WTC11 (cell line): Measurements from ENCODE around the gene HAND1. TPM values are rescaled to one million over a fixed set of nuclear protein-coding genes. Genes with fewer than 3 reads are reported as not detected.

Experiments used
- ATAC-seq: fragments of 200-7000 bp; cut with Tn5 transposase; 2 replicates; pipeline ENCODE4 v1.10.0; 2021; ENCODE audit warnings: mild to moderate bottlenecking, moderate library complexity
- CTCF ChIA-PET: fragments of 300-600 bp; sonication (Branson Sonifier 250); formaldehyde crosslinking; loops from one replicate; lab custom pipeline; 2021; ENCODE audit warnings: antibody characterized with exemption; lab: Charles Lee
- POLR2A ChIA-PET: fragments of 350-600 bp; sonication (Branson Sonifier 250); formaldehyde crosslinking; loops from one replicate; lab custom pipeline; 2021; ENCODE audit warnings: antibody characterized with exemption; lab: Charles Lee
- DNase-seq: peaks from one replicate; pipeline ENCODE4 v3.0.0; 2021; ENCODE audit warnings: low spot score
- H3K27ac Mint-ChIP-seq: 2 replicates; pipeline ENCODE4 v1.8.0; 2021; ENCODE audit warnings: mixed read lengths
- H3K27me3 Mint-ChIP-seq: 2 replicates; pipeline ENCODE4 v1.8.0; 2021; ENCODE audit warnings: low read depth, mild to moderate bottlenecking, moderate library complexity, mixed read lengths
- H3K36me3 Mint-ChIP-seq: 2 replicates; pipeline ENCODE4 v1.8.0; 2021; ENCODE audit warnings: mixed read lengths
- H3K4me1 Mint-ChIP-seq: 2 replicates; pipeline ENCODE4 v1.8.0; 2022; ENCODE audit warnings: mixed read lengths
- H3K4me3 Mint-ChIP-seq: 2 replicates; pipeline ENCODE4 v1.8.0; 2021; ENCODE audit warnings: mild to moderate bottlenecking, moderate library complexity, mixed read lengths
- H3K9me3 Mint-ChIP-seq: 2 replicates; pipeline ENCODE4 v1.8.0; 2021; ENCODE audit warnings: mixed read lengths
- AFF4 ChIP-seq: sonication (generic); formaldehyde crosslinking; IDR thresholded peaks from 2 replicates; pipeline ENCODE4 v1.8.1; 2023; ENCODE audit warnings: mild to moderate bottlenecking, missing genetic modification reagents, borderline replicate concordance
- ARID4B ChIP-seq: sonication (generic); formaldehyde crosslinking; IDR thresholded peaks from 2 replicates; pipeline ENCODE4 v1.8.0; 2023; ENCODE audit warnings: missing genetic modification reagents, mild to moderate bottlenecking, borderline replicate concordance
- CTCF ChIP-seq: fragments of 200-600 bp; IDR thresholded peaks from 2 replicates; pipeline ENCODE4 v1.8.0; 2022; ENCODE audit warnings: antibody characterized with exemption
- FOXP1 ChIP-seq: sonication (generic); formaldehyde crosslinking; IDR thresholded peaks from 2 replicates; pipeline ENCODE4 v1.8.0; 2022; ENCODE audit warnings: missing genetic modification reagents, mild to moderate bottlenecking, moderate library complexity, borderline replicate concordance
- GABPB1 ChIP-seq: sonication (generic); formaldehyde crosslinking; IDR thresholded peaks from 2 replicates; pipeline ENCODE4 v1.8.1; 2023; ENCODE audit warnings: mild to moderate bottlenecking, missing genetic modification reagents
- NFYB ChIP-seq: sonication (generic); formaldehyde crosslinking; conservative IDR thresholded peaks from 2 replicates; pipeline ENCODE4 v1.8.0; 2022; ENCODE audit warnings: low read depth, missing genetic modification reagents
- ZNF281 ChIP-seq: sonication (generic); formaldehyde crosslinking; IDR thresholded peaks from 2 replicates; pipeline ENCODE4 v1.8.0; 2023; ENCODE audit warnings: mild to moderate bottlenecking, missing genetic modification reagents
- total RNA-seq: library from RNA; stranded (reverse); gene quantifications from 3 replicates; pipeline ENCODE4 v1.2.3, GENCODE V29; 2021

The HAND1 gene
- total RNA-seq, 1 experiment from 2014 or later: not detected

GRCh38 chr5:154447089-154447725 is 30.8 kb downstream of the HAND1 start (continued):
- TF ChIP-seq ZNF281 (CRISPR knock-in tag) (no peak), NFYB (CRISPR knock-in tag) (no peak), AFF4 (CRISPR knock-in tag) (no peak), GABPB1 (no peak)
- TF ChIP-seq, all 79 proteins: peak for 0

- TF ChIP-seq CTCF (no peak), FOXP1 (peak; percentile 2; the same call in 1 of the 2 replicates), ARID4B (CRISPR knock-in tag) (no peak)
- H3K36me3 Mint-ChIP-seq: peaks cover 9% of the 10 kb centered on the region
Observed at GRCh38 chr5:154446195-154447088, 31.6 kb downstream of the HAND1 start.

More at GRCh38 chr5:154446195-154447088, 31.6 kb downstream of the HAND1 start:
- H3K4me1 Mint-ChIP-seq: peaks cover 18% of the 10 kb centered on the region
- DNase-seq (peak; percentile 67), ATAC-seq (peak; percentile 7)
- H3K4me3 Mint-ChIP-seq: peak overlapping the region; percentile 81
- peaks cover 8% of the 10 kb centered on the region for H3K27me3 Mint-ChIP-seq
- H3K27ac Mint-ChIP-seq: no peak overlapping the region
- no peaks in the 10 kb centered on the region for H3K9me3 Mint-ChIP-seq
- CTCF ChIA-PET: interaction anchor here (0.6 to 2.1 kb wide), 5 partner anchors 15 to 374 kb away, joined by 3 to 15 read pairs (median 6); no protein-coding TSS in a partner anchor
- POLR2A ChIA-PET: no interaction called here
